Stimulated activated naive CD4-positive, alpha-beta T cell (primary cell): Measurements from ENCODE around the gene OXLD1.
A peak's percentile ranks its signal among the peaks of the same experiment; 100 is the strongest.

Source experiments
- DNase-seq, 6 experiments: peaks; one replicate each; lab custom pipeline; 2025; lab: John Stamatoyannopoulos, UW

OXLD1 gene

DNA sequence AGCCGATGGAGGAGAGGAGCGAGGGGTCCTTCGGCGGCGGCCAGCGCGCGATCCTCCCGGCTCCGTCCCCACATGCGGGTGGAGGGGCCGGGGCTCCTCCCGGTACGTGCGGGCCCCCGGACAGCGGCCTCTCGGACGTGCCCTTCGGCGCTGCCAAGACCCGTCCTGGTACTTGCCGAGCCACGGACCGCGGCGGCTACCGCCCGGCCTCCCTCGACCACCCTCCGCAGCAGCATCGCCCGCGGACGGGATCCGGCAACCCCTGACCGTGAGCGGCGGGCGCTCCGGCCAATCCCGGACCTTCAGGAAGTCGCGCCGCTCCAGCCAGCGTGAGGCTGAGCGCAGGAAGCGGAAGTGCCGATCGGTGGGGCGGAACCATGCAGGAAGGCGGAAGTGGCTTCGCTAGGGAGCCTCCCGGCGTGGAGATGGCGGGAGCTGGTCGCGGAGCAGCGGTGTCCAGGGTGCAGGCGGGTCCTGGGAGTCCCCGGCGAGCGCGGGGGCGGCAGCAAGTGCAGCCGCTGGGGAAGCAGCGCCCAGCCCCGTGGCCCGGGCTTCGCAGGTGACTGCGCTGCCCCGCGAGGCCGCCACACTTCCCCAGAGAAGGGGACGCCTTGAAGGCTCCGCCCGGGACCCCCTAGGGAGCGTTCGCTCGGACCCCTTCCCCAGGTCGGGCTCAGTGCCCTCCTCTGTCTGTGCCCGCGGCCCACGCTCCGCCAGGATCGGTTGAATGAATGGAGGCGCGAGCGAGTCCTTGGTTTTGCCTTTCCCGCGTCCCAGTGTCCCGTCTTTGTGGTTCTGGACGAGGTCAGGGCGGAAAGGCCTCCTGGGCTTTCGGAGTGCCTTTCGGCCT lies at the start of gene OXLD1, which contains the start of gene CCDC137:
OXLD1 (minus strand) TSS at position 264 of the 850 bp plus-strand sequence; CDS start at position 236, 28 bp downstream.
CCDC137 (plus strand) TSS at position 396 of the 850 bp plus-strand sequence; CDS start at position 426, 30 bp downstream.
- DNase-seq, result peak; percentile 83 to 91 (median 88)

GRCh38 chr17:81715107-81715871 lies 48.9 kb upstream of the OXLD1 start:
- no peak for DNase-seq

DNA sequence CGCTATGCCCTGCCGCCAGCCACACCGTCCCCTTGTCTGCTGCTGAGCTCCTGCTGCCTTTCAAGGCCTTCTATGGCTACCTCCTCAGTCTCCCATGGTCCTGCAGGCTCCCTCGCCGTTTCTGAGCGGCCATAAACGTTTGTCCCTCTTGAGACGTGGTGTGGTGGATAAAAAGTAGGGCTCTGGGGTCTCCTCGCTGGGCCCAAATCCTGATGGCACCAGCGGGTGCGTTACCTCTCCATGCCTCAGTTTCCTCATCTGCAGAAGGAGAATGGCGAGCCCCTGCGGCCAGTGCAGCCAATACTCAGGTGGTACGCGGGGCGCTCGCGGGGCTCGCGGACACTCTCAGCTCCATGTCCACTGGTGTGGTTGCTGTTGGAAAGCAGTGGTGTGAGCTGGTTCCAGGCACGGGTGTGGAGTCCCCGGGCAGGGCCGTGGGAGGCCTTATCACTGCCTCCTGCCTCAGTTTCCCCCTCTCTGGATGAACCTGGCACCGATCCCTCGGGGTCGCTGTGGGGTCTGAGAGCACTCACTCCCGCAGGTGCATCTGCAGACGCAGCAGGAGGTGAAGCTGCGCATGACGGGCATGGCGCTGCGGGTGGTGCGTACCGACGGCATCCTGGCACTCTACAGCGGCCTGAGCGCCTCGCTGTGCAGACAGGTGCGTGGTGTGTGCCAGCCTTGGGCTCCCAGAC lies 48.2 kb upstream of the OXLD1 start:
- no peak for DNase-seq

- no peak for DNase-seq
Measured at GRCh38 chr17:81713556-81714411, 47.4 kb upstream of the OXLD1 start.

GRCh38 chr17:81713004-81713555 lies 46.7 kb upstream of the OXLD1 start:
- DNase-seq, result no peak

GRCh38 chr17:81712468-81713003 lies 46.1 kb upstream of the OXLD1 start:
- no peak for DNase-seq

- peak; percentile 58 to 87 (median 76) for DNase-seq
Measured at GRCh38 chr17:81711814-81712467, 45.5 kb upstream of the OXLD1 start, which contains the start of gene SLC25A10. Gene SLC25A10 (plus strand): TSS chr17:81712284. CDS start chr17:81712427, 143 bp downstream.

DNA sequence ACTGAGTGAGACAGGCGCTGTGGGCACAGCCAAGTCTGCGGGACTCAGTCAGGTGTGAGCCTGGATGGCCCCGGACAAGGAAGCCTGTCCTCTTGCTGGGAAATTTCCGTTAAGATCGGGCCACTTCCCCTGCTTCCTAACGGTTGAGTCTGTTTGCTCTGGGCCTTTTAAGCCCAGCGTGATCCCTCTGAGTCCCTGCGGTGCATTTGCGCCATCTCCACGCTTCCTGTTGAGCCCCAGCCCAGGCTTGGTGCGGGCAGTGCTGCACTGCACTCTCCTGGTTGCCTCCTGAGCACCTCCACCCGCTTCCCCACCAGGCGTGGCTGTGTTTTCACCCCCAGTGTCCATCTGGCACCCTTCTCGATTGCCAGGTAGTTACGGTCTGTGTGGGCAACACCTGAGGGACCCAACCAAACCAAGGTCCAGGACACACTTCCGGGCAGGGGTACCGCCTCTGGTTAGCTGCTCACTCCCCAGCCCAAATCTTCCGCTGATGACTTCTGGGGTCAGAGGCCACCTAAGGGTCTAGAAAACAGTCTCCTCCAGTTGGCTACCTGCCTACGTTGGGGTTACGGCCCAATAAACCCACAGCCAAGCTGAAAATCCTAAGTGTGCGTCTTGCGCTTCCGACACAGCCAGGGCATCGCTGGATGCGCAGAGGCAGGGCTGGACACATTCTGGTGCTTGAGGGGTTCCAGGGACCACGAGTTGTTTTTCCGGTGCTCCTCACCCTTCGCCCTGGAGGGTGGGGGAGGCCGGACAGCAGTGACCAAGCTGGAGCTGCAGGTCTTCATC lies 44.3 kb upstream of the OXLD1 start:
- DNase-seq, result peak in 2 of 6 experiments; percentile 8 to 17

DNA sequence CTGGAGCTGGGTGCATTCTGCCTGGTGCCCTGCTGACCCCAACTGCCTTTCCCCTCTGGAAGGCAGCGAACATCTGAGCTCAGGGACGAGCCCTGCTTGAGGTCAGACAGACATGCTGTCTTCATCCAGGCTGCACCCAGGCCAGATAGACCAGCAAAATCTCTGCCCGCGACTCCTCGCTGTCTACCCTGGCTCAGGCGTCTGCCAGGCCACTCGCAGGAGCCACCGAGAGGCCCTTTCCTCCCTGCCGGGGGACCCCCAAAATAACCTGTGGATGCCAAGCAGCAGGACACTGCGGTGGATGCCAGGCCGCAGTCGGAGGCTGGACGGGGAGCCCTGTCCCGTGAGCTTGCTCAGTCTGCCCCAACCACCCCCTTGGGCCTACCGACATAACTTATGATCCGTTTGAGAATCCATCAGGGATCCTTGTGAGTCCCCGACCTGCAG lies 42.4 kb upstream of the OXLD1 start:
- no peak for DNase-seq

- DNase-seq, result no peak
Measured at GRCh38 chr17:81707725-81708646, 41.6 kb upstream of the OXLD1 start.

DNA sequence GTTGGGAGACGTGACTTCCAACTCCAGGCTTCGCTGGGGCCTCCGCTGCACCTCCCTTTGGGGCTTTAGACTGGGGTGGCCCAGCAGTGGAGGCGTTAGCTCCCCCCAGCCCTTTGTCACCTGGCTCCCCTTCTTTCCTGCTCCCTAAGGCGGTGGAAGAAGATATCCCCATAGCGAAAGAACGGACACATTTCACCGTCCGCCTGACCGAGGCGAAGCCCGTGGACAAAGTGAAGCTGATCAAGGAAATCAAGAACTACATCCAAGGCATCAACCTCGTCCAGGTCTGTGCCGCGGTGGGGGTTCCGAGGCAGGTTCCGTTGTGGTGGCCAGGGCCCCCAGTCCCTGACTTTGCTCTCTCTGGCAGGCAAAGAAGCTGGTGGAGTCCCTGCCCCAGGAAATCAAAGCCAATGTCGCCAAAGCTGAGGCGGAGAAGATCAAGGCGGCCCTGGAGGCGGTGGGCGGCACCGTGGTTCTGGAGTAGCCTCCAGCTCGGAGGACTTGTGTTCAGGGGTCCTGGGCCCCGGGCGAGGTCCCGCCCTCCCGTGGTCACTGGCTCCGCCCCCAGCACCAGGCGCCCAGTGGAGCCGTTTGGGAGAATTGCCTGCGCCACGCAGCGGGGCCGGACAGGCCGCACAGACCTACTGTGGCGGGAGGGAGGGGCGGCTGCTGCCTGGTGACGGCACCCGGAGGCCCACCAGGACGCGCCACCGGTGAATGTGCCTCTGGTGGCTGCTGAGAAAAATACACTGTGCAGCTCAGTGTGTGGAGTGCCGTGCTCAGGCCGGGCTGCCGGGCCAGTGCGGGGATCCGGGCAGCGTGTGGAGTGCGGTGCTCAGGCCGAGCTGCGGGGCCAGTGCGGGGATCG lies 40.6 kb upstream of the OXLD1 start:
- no peak for DNase-seq

DNA sequence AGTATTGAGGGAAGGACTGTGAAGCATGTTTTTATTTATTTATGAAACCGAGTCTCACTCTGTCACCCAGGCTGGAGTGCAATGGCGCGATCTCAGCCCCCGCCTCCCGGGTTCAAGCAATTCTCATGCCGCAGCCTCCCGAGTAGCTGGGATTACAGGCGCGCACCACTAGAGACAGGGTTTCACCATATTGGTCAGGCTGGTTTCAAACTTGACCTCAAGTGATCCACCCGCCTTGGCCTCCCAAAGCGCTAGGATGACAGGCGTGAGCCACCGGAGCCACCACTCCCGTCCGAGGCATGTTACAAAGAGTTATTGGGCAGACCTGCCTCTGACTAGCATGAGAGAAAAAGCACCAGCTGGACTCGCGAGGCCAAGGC lies 39.8 kb upstream of the OXLD1 start:
- no peak for DNase-seq

DNA sequence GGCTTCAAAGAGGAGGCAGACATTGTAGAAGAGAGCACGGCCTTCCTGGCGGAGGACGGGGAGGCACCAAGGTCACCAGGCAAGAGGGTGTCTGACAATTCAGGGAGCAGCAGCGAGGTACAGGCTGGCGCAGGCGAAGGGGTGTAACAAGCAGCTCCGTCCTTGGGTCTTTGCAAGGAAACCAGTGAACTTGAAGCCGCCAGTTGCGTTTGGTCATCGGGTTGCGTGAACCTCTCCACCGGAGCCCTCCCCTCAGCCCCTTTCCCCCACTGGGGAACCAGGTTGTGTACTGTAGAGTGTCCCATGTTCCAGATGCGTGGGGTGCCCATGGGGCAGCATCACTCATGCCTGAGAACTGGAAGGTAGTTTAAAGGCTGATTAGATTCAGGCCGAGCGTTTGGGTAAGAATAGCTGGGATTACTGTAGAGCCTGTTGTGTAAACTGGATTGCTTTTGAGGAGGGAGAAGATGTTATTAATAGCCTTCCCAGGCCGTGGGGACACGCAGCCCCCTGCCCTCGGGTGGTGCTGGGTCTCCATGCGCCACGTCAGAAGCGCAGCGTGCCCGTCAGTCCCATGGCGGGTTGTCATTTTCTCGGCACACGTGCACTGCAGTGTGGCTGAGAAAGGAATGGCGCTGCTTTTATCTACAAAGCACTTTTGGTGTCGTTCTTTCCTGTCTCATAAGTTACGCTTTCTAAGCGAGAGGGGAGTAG lies 39.3 kb upstream of the OXLD1 start:
- no peak for DNase-seq

- DNase-seq, result peak in 2 of 6 experiments; percentile 22 to 50
Measured at GRCh38 chr17:81703747-81704654, 37.6 kb upstream of the OXLD1 start.
